WI38 (cell line): Measurements from ENCODE around the gene ATP2B3.

Experiments
- H3K4me3 ChIP-seq: 2 replicates; pipeline ENCODE4 v1.5.1; 2011; ENCODE audit warnings: low read depth, mild to moderate bottlenecking, control low read depth, low read length
- CTCF ChIP-seq: IDR thresholded peaks from 2 replicates; pipeline ENCODE4 v1.5.1; 2012; ENCODE audit warnings: low read depth, mild to moderate bottlenecking, control low read depth, low read length

ATP2B3 gene

DNA sequence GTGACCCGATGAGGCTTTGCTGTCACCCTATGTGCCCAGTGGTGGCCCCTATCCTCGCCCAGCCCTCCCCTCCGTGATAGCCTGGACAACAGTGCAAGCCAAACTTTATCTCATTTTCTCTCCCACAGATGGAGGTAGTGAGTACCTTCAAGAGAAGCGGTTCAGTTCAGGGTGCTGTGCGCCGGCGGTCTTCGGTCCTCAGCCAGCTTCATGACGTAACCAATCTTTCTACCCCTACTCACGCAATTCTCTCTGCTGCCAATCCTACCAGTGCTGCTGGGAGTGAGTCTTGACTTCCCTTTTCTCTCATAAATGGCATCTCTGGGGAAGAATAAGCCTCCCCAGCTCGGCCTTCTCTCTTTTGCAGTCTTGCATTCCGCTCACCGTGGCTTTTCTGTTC is 52.0 kb downstream of the ATP2B3 start:
- H3K4me3 ChIP-seq: no peak overlapping the region
- TF ChIP-seq CTCF: no peak

DNA sequence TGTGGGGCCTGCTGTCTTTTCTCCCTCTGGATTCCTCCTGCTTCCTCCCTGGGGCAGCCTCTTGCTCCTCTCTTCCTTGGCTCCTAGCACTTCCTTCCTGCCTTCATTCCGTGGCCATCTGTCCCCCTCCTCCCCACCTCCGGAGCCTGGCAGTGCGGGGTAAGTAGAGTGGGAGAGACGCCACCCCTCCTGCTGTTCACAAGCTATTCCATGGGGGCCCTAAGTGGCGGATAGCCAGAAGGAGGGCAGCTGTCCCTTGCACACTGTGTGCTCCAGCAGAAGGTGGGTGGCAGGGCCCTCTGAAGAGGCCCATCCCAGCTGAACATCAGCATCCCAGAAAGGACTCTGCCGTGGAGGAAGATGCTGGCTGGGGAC is 54.1 kb downstream of the ATP2B3 start:
- no peak overlapping the region for H3K4me3 ChIP-seq
- TF ChIP-seq CTCF: no peak

- TF ChIP-seq CTCF: no peak
- H3K4me3 ChIP-seq: no peak overlapping the region
Measured at GRCh38 chrX:153572601-153573000, 55.2 kb downstream of the ATP2B3 start.

DNA sequence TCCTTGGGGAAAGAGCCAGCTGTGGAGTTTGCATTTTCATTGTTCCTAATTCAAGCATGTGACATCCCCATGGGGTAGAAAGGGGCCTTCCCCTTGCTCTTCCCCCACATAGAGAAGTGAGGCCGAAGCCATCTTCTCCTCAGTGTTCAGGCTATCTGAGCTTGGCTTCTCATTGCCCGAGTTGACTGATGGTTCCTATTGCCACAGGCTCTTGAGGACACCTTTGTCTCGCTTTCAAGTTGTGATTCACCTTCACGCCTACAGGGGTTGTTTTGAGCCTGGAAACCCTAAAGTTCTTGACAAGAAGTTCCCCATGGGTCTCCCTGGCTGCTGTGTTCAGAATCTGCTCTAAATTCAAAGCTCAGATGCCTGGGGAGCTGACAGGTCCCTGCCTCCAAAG is 56.5 kb downstream of the ATP2B3 start:
- TF ChIP-seq CTCF: no peak

GRCh38 chrX:153576239-153576870 is 58.9 kb downstream of the ATP2B3 start:
- no peak for TF ChIP-seq CTCF
- no peak overlapping the region for H3K4me3 ChIP-seq

More for the DNA sequence above, 56.5 kb downstream of the ATP2B3 start:
- H3K4me3 ChIP-seq: no peak overlapping the region

- H3K4me3 ChIP-seq: no peak overlapping the region
- TF ChIP-seq CTCF: no peak
Measured at GRCh38 chrX:153576961-153577360, 59.5 kb downstream of the ATP2B3 start.

DNA sequence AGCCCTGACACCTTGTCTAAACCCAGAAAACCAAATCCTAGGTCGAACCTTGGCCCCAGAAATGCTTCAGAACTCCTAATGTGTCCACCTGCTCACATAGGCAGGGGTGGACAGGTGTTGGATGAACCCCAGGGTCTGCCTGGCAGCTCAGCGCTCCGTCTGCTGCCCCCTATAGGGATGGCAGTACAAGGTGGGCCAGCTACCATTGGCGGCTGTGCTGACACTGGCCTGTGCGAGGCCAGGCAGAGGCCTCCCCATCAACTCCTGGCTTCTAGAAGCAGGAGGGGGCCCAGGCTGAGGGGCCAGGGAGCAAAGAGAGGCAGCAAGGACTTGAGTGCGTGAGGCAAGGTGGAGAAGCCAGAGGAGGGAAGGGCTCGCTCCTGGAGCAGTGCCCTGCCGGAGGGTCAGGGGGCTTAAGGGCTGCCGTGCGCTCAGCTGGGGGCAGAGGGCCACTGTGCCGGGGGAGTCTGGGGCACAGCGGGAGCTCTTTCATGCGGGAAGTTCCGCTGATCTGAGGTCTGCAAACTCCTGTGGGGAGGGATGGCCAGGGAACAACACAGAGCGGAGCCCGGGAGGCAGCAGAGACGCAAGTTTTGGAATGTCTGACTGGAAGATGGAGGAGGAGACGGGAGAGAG is 60.9 kb downstream of the ATP2B3 start:
- TF ChIP-seq CTCF: no peak

More for the DNA sequence above, 60.9 kb downstream of the ATP2B3 start:
- H3K4me3 ChIP-seq: no peak overlapping the region
